ENCODE measurements around the gene CIDEA.

Gene CIDEA

DNA sequence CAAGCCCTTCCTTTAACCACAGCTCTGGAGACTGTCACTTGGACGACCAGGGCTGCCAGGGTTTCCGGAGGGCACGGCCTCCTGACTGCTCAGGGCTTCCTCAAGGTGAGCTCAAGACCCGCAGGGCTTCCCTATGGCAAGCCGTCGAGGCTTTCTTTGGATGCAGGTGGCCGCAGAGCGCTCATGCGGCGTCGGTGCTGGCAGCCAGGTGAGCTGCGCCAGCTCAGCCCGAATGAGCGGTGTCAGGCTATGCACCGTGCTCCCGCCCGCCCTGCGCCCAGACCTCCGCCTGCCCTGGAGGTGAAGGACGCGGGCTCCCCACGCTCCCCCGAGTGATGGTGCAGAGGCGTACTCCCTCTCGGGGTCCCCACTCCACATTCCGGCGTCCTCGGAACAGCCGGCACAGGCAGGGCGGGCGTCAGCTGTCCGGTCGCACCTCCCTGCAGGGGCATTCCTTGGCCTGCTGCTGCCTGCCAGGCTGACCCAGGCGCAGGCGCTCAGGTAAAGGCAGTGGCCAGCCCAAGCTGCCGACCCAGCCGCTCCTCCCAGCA, 33.0 kb downstream of the CIDEA start:
- no peak overlapping the region for H3K4me3 ChIP-seq (replicated peaks; ENCODE audit: insufficient read depth, low read length)
- DNase-seq (ENCODE audit: low read depth in 1 of 2, low spot score in 1 of 2): no peak

DNA sequence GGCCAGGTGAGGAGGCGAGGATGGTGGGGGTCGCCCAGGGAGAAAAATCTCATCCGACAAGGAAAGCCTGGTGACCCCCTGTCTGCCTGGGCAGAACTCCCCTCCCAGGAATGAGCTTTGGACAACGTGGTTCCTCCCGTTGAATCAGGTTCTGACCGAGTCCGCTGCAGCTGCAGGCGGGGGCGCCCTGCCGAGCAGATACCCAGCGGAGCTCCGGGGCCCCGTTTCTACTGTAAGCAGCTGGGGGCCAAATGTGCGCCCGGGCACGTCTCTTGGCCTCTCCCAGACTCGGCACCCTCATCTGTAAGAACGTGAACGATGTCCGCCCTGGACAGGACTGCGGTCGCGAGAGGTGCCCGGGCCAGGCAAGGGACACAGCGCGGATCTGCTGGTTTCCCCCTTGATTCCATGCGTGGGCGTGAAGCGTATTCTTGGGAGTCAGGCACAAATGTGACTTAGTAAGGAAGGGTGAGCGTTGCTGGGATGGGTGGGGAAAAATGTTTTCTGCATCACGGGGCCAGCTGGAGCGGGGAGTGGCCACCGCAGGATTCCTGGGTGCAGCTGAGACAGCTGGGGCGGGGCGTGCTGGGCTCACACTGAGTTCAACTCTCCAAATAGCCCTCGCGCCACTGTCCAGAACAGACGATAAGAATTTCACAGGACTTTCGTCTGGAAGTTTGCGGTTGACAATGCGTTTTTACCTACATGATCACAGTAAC, 33.7 kb downstream of the CIDEA start:
- Histone ChIP-seq H3K27me3 (ENCODE audit: insufficient read depth, poor library complexity, severe bottlenecking) (peaks cover 60% of the 10 kb centered on the region), H3K27ac (replicated peaks) (no peak overlapping the region), H3K4me3 (replicated peaks; ENCODE audit: insufficient read depth, low read length) (no peak overlapping the region)
- no peak for DNase-seq (ENCODE audit: low read depth in 1 of 2, low spot score in 1 of 2)
- TF ChIP-seq SPI1 (IDR thresholded peaks at IDR 0.05; ENCODE audit: borderline replicate concordance, low read depth): no peak
- TF ChIP-seq POLR2AphosphoS5 (IDR thresholded peaks at IDR 0.05; ENCODE audit: low read depth): no peak
- TF ChIP-seq, protein P1, sequence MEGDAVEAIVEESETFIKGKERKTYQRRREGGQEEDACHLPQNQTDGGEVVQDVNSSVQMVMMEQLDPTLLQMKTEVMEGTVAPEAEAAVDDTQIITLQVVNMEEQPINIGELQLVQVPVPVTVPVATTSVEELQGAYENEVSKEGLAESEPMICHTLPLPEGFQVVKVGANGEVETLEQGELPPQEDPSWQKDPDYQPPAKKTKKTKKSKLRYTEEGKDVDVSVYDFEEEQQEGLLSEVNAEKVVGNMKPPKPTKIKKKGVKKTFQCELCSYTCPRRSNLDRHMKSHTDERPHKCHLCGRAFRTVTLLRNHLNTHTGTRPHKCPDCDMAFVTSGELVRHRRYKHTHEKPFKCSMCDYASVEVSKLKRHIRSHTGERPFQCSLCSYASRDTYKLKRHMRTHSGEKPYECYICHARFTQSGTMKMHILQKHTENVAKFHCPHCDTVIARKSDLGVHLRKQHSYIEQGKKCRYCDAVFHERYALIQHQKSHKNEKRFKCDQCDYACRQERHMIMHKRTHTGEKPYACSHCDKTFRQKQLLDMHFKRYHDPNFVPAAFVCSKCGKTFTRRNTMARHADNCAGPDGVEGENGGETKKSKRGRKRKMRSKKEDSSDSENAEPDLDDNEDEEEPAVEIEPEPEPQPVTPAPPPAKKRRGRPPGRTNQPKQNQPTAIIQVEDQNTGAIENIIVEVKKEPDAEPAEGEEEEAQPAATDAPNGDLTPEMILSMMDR (IDR thresholded peaks at IDR 0.05; ENCODE audit: insufficient read depth, low read length): no peak
- TF ChIP-seq, protein P2, sequence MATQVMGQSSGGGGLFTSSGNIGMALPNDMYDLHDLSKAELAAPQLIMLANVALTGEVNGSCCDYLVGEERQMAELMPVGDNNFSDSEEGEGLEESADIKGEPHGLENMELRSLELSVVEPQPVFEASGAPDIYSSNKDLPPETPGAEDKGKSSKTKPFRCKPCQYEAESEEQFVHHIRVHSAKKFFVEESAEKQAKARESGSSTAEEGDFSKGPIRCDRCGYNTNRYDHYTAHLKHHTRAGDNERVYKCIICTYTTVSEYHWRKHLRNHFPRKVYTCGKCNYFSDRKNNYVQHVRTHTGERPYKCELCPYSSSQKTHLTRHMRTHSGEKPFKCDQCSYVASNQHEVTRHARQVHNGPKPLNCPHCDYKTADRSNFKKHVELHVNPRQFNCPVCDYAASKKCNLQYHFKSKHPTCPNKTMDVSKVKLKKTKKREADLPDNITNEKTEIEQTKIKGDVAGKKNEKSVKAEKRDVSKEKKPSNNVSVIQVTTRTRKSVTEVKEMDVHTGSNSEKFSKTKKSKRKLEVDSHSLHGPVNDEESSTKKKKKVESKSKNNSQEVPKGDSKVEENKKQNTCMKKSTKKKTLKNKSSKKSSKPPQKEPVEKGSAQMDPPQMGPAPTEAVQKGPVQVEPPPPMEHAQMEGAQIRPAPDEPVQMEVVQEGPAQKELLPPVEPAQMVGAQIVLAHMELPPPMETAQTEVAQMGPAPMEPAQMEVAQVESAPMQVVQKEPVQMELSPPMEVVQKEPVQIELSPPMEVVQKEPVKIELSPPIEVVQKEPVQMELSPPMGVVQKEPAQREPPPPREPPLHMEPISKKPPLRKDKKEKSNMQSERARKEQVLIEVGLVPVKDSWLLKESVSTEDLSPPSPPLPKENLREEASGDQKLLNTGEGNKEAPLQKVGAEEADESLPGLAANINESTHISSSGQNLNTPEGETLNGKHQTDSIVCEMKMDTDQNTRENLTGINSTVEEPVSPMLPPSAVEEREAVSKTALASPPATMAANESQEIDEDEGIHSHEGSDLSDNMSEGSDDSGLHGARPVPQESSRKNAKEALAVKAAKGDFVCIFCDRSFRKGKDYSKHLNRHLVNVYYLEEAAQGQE (IDR thresholded peaks at IDR 0.05; ENCODE audit: insufficient replicate concordance, low read depth): no peak
- TF ChIP-seq GABPA (IDR thresholded peaks at IDR 0.05; ENCODE audit: low read depth): no peak

More for the DNA sequence above, 33.0 kb downstream of the CIDEA start:
- H3K27ac ChIP-seq (replicated peaks): no peak overlapping the region
- peaks cover 60% of the 10 kb centered on the region for H3K27me3 ChIP-seq (ENCODE audit: insufficient read depth, poor library complexity, severe bottlenecking)
- TF ChIP-seq, protein P2 (IDR thresholded peaks at IDR 0.05; ENCODE audit: insufficient replicate concordance, low read depth): no peak
- no peak for TF ChIP-seq POLR2AphosphoS5 (IDR thresholded peaks at IDR 0.05; ENCODE audit: low read depth)
- TF ChIP-seq, protein P1 (IDR thresholded peaks at IDR 0.05; ENCODE audit: insufficient read depth, low read length): no peak
- no peak for TF ChIP-seq GABPA (IDR thresholded peaks at IDR 0.05; ENCODE audit: low read depth)
- no peak for TF ChIP-seq SPI1 (IDR thresholded peaks at IDR 0.05; ENCODE audit: borderline replicate concordance, low read depth)

DNA sequence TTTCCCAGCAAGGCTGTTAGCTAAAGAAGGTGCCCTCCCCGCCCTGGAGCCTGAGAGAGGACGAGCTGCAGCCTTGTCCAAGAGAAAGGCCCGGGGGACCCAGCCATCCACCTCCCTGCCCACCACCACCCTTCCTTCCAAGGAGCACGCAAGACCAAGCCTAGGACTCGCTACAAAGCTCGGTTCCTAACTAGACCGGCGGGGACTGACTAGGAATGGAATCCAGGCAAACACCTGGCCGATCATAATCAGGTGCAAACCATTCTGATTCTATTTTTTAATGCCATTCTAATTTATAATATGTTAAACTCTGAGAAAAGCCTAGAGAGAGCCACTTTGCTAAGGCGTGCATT, 34.2 kb downstream of the CIDEA start:
- TF ChIP-seq, protein P2 (IDR thresholded peaks at IDR 0.05; ENCODE audit: insufficient replicate concordance, low read depth): no peak
- TF ChIP-seq POLR2AphosphoS5 (IDR thresholded peaks at IDR 0.05; ENCODE audit: low read depth) (no peak), SPI1 (IDR thresholded peaks at IDR 0.05; ENCODE audit: borderline replicate concordance, low read depth) (no peak), GABPA (IDR thresholded peaks at IDR 0.05; ENCODE audit: low read depth) (no peak)
- TF ChIP-seq, protein P1 (IDR thresholded peaks at IDR 0.05; ENCODE audit: insufficient read depth, low read length): no peak
- Histone ChIP-seq H3K27ac (replicated peaks) (no peak overlapping the region), H3K27me3 (ENCODE audit: insufficient read depth, poor library complexity, severe bottlenecking) (peaks cover 55% of the 10 kb centered on the region), H3K4me3 (replicated peaks; ENCODE audit: insufficient read depth, low read length) (no peak overlapping the region)
- DNase-seq (ENCODE audit: low read depth in 1 of 2, low spot score in 1 of 2): no peak

All from HL-60 (cell line).